HG03457 (cell line): Measurements from ENCODE around the gene PCSK4.

ENCODE experiments used
- ATAC-seq: cut with Tn5 transposase; IDR thresholded peaks from one replicate; pipeline ENCODE4 v1.9.1; 2021; ENCODE audit warnings: moderate number of reproducible peaks; ENCODE audit not compliant: unreplicated experiment

PCSK4 gene

DNA sequence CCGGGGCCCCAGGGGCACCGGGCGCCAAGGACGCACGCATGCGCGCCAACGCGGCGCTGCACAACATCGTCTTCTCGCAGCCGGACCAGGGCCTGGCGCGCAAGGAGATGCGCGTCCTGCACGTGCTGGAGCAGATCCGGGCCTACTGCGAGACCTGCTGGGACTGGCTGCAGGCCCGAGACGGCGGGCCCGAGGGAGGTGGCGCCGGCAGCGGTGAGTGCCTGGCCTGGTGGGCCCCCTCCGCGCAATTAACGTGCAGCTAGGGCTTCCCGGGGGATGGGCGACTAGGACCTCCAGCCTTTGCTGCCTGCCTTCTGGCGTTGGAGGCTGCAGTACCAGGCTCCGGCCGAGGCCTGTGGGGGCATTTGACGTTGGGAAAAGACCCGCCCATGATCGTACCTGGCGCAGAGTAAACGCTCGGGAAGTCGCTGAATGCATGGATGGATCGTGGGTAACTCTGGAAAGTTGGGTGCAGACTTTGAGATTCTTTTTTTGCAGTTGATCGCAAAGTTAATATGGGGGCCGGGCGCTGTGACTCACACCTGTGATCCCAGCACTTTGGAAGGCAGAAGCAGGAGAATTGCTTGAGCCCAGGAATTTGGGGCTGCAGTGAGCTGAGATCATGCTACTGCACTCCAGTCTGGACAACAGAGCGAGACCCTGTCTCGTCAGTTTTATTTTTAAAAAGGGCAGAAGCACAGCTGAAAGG is 33.0 kb downstream of the PCSK4 start:
- no peak for ATAC-seq

DNA sequence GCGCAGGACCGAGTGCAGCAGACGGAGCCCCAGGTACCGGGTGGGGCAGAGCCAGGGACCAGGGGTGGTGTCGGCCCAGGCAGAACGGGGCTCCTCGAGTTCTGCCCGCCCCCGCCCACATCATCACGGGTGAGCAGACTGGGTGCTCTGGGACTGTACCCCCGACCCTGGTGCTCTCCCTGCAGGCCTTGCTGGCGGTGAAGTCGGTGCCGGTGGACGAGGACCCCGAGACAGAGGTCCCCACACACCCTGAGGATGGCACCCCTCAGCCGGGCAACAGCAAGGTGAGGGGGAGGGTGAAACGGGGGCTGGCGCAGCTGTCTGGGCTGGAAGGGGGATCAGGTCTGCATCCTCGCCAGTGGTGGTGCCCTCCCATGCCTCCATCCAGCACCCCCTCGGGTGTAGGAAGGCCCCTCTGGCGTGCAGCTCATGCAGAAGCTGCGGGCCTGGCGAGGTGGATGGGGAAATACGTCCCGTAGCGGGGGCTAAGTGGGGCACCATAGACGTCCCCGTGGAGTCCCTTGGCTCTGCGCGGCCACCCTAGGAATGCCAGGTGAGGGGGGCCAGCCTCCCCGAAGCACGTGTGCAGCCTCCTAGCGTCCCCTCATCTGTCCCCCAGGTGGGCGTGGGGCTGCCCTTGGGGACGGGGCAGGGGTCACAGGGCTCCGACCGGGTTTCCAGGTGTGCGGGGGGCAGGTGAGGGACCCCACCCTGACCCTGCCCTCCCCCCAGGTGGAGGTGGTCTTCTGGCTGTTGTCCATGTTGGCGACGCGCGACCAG is 33.8 kb downstream of the PCSK4 start:
- ATAC-seq, result no peak

DNA sequence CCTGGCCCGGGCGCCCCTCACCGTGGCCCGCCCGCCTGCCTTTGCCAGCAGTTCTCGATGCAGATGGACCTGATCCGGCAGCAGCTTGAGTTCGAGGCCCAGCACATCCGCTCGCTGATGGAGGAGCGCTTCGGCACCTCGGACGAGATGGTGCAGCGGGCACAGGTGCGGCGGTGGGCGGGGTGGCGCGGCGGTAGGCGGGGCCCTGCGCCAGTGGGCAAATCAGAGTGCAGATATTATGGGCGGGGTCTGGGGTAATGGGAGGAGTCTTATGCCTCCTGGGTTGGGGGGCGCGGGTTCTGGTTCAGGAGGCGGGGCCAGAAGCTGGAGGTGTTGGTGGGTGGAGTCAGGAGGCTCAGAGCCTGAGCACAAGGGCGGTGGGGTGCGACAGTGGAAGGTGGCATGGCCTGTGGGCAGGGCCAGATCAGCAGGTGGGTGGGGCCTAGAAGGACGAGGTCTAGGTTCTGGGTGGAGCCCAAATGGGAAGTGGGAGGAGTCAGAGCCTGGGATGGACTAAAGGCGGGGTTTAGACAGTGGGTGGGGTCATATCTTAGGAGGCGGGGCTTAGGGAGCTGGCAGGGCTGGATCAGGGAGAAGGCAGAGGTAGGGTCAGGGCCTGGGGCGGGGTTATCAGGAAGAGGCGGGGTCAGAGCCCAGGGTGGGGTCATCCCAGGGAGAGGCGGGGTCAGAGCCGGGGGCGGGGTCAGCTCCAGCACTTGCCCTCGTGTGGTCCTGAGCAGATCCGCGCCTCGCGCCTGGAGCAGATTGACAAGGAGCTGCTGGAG is 34.6 kb downstream of the PCSK4 start:
- no peak for ATAC-seq

DNA sequence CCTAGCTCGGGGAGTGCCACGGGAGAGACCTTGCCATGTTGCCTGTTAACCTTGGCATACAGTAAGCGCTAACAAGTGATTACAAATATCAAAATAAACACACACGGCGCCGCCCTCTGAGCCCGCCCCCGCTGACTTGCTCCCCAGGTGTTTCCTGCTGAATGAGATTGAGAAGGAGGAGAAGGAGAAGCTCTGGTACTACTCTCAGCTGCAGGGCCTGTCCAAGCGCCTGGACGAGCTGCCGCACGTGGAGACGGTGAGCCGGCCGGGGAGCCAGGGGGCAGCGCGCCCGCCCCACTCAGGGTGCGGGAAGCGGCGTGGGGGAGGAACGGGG is 35.2 kb downstream of the PCSK4 start:
- no peak for ATAC-seq

DNA sequence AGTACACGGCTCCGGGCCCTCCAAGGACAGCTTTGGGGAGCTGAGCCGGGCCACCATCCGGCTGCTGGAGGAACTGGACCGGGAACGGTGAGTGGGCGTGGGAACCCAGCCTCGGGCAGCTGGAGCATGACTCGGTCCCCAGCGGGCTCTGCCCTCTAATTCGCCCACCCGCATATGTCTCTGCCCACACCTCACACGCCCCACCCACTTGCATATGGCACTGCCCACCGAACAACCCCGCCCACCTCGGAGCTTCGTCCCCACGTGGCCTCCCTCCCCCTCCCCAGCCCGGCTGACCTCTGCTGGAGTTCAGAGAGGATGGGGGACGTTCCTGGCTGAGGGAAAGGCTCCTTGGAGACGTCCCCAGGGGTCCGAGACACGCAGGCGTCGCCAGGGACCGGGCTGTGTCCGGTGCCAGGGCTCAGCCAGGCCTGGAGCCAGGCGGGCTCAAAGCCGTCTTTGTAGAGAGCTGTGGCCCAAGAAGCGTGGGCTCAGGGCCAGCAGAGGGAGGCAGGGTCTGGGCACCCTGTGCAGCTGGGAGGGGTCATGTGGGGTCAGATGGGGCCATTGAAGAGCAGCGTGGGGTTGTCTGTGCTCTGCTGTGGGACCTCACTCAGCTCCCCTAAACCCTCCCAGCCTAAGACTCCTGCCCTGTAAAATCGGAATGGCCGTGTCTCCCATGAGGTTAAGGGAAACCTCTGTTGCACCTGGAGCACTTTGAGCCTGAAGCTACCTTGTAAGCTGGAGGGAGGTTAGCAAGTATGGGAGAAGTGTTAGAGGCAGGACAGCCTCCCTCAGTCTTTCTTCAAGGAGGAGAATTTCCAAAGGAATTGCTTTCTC is 36.4 kb downstream of the PCSK4 start:
- ATAC-seq, result no peak

DNA sequence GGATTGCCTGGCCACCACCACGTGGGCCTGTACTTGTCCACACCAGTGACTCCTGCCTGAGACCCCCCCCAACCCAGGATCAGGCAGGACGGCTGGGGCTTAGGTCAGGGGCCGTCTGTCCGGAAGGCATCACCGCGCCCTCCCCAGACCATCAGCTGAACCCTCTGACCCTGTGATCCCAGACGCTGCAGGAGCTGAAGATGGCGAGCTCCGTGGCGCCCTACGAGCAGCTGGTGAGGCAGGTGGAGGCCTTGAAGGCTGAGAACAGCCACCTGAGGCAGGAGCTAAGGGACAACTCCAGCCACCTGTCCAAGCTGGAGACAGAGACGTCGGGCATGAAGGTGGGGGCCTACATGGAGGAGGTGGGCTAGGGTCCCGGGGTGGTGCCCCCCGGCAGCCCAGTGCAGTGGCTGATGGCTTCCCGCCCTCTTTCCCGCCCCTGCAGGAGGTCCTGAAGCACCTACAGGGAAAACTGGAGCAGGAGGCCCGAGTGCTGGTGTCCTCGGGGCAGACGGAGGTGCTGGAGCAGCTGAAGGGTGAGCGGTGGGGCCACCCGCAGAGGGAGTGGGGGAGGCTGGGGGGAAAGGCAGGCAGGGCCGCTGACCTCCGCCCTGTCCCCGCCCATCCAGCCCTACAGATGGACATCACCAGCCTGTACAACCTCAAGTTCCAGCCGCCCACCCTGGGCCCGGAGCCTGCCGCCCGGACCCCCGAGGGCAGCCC is 37.2 kb downstream of the PCSK4 start:
- no peak for ATAC-seq

DNA sequence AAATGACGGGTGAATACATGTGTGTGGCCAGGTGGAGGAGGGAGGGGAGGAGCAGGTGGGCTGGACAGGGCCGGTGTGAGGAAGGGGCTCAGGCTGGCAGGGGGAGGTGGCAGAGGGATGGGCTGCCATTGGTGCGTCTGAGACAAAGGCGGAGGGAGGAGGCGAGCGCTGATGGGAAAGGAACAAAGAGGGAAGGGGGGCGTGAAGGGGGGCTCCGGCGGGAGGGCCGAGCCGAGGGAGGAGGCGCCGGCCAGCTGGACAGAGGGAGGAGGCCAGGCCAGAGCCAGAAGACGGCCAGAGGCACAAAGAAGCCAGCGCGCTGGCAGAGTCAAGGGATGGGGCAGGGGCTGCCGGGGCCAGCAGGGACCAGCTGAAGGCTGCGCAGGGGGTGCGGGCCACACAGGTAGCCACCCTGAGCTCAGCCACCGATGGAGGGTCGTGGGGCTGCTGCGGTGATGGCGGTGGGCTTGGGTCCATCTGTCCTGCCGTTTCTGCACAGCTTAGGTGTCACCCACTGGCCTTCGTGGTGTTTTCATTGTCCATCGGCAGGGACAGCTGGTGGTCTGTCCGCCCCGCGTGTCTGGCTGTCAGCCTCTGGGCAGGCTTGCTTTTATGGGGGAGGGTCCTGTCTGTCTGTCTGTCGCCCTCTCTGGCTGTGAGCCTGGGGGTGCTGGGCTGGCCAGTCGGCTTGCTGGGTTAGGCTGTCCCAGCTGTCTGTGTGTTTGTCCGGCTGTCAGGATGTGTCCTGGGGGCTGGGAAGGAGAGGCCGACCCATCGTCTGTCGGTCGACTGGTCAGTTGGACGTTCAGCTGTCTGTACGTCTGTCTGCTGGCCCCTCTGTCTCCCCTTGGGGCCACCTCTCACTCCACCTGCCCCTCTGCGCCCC is 38.0 kb downstream of the PCSK4 start:
- no peak for ATAC-seq

DNA sequence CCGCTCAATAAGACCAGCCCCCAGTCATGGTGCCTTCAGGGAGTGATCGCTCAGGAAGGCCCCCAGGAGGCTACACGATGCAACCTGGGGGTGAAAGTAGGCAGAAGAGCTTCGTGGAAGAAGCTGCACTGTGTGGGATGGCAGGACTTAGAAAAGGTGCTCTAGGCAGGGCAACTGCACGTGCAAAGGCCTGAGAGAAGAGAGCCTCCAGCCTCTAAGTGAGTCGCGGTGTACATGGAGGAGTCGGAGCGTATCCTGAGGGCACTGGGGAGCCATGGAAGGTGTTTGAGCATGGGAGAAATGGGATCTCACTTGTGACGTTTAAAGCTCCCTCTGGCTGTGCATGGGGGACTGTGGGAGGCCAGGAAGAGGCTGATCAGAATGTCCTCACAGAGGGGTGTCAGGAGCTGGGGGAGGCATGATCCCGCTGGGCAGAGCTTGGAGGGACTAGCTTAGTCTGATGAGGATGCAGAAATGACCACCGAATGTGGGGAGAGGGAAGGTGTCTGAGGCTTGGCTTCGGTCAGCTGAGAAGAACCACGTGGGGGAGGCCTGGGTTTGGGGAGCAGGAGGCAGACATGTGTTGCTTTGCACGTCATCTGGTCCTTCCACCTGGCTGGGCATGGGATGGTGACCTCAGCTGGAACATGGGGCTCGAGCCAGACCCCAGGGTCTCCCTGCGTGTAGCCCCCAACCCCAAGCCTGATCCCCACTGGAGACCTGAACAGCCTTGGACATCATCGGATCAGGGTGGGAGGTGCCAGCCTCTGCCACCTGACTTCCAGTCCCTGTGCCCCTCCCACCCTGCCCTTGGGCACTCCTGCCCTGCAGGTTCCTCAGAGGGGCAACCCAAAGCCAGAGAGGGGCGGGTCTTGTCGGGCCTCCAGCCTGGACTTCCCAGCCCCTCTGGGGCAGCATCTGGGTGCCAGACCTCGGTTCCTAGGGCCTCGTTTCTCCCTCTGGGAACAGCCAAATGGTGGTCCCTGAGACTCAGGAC is 39.1 kb downstream of the PCSK4 start:
- ATAC-seq, result no peak

DNA sequence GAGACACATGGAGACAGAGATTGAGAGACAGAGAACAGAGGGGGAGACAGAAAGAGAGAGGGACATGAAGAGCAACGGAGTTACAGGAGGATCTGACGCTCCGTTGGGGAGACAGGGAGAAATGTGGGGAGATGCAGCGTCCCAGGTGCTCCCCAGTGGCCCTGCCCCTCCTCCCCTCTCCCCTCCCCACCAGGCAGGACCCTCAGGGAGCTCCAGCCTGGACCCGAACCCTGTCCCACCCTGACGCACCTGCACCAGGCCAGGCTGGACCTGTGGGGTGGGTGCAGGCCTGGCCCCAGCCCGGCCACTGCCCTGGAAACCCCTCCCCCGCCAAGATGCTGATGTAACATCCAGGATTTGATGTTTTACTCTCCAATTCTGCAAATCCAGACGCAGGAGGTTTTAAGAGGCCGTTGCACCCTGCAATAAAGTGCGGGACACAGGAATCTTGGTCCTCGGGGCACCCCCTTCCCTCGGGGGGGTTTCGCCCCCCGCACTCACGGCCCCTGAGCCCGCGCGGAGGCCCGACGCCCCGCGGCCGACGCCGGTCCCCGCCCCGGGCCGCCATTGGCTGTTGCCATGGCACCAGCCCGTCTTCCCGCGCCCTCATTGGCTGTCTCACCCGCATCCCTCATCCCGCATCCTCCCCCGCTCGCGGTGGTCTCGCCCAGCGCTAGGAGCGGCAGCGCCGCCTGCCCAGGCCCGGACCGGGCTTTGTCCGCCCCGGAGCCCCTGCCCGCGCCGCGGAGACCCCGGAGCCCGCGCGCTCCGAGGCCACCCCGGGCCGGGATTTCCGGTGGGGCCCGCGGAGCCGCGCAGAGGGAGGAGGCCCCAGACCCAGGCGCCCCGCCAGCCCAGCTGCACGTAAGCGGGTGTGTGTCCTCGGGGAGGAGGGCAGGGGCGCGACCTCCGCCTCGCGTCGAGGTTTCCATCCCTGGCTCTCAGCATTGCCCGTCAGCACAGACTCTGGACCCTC is 40.4 kb downstream of the PCSK4 start, which contains the start of gene APC2:
APC2 (plus strand) TSS at position 655 of the 976 bp plus-strand sequence. CDS start 2,881 bp downstream, outside the sequence.
- ATAC-seq, result no peak

DNA sequence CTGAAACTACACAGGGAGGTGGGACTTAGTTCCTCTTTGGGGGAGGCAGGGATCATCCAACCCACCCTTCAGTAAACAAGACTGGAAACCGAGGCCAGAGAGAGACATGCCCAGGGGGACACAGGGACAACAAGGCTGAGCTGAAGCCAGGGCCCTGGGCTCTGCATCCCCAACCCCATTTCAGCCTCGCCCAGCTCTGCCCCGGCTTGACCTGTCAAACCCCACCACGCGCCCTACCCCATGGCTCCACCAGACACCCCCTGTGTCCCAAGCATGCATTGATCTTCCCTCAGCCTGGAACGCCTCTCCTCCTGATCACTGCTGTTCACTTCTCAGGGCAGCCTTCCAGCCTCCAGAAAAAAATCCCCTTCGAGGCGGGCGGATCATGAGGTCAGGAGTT is 42.2 kb downstream of the PCSK4 start:
- no peak for ATAC-seq

DNA sequence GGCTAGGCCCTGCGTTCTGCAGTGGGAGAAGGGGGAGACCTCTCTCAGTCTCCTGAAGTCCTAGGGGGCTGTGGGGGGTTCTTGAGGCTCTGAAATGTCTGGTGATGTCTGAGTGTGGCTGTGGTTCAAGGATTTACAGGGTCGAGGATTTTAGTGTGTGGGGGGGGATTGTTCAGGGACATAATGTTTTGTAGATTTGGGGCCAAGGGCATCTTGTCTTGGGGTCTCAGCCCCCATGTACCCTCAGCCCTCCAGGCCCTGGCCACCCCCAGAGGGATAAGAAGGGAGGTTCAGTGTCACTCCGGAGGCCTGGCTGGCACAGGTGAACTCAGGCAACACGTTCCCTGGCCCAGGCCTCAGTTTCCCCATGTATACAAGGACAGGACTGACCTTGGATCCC is 42.6 kb downstream of the PCSK4 start:
- no peak for ATAC-seq

DNA sequence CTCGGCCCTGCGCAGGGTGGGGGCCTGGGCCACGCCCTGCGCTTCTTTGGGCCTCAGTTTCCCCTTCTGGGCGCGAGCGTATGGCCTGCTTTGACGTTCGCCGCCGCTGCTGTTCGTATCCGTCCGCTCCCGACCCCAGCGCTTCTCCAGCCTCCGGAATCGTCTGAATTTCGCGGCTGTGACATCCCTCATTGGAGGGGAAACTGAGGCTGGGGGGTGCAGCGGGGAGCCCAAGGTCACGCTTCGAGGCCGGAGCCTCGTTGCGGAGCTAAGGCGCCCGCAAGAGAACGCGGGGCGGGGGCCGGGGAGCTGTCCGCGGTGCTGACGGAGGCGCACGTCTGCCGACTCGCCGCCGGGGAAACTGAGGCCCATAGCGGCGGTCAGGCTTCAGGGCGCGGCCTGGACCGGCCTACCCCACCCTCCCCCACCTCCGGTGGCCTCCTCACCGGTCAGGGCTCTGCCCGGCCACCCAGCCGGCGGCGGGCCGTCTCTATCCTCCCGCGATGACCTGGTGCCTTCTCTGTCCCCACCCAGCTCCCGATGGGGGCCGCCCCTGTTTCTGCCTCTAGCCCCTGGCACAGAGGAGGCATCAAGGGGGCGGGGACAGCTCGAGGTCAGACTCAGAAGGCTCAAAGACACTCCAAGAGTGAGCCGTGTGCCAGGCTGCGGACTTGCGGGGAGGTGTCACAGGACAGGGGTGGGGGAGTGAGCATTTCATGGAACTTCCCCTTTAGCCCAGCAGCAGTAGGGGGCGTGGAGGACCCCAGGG is 43.3 kb downstream of the PCSK4 start:
- ATAC-seq, result no peak

DNA sequence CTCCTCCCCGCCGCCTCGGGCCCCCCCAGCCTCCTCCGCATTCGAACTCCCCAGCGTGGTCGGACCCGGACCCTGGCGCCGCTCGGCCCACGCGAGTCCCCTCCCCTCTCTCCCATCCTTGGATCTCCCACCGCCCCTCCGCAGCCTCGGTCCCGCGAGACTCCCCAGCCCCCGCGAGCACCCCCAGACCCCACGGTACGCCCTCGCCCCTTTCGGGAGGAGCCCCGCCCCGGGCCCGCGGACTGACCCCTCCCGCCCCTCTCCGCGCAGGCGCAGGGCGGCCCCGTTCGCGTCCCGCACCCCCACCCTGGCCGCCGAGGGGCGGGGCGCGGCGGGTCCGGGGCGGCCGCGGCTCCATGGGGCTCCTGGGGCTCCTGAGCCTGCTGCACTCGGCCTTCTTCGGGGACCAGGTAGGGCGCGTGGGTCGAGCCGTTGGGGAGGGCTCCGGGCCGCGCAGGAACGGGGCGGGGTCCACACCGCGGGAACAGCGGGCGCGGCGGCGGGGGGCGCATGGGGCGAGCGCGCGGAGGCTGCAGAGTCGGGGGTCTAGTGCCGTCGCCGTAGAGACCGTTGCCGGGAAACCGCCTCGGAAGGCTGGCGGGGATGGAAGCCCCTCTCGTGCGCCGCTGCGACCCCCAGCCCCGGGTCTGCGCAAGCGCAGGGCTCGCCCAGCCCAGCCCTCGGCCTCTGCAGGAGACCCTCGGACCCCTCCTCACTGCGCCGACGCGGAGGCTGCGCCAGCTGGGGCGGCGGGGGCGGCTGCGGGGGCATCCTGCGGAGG is 44.0 kb downstream of the PCSK4 start:
- ATAC-seq, result no peak

DNA sequence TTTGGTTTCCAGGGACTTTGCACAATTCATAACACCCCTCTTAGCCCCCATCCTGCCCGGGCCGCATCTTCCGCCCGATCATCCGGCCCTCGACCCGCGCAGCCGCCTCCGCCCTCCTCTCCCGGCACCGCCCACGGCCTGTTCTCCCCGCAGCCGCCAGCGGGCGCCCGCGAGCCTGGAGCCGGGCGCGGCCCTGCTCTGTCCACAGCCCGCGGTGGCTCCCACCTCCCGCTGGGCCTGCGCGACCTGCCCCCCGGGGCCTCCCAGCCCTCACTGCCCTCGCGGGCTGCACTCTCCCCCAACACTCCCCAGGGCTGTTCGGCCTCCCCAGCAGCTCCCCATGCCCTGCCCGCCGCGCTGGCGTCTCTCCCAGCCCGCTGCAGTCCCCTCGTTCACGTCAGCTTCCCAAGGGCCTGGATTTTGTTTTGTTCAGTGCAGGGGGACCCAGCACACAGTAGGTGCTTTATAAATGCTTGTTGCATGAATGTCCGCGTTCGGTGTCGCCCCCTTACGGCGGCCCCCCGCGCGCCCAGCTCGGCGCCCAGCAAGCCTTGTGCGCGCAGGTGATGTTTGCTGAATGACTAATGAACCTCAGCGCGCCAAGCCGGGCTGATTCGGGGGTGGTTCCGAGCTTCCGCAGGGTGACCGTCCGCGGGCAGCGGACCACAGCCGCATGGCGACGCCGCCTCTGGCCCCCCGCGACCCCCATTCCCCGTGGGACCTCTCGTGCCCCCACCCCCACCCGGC is 44.8 kb downstream of the PCSK4 start:
- ATAC-seq, result no peak
